ENCODE data around the gene FOXP1.

- TF ChIP-seq CTCF (IDR thresholded peaks at IDR 0.05): no peak
- TF ChIP-seq POLR2A (IDR thresholded peaks at IDR 0.05): no peak
- peak in 1 of 3 donors; percentile 33 for TF ChIP-seq POLR2AphosphoS5 (IDR thresholded peaks at IDR 0.05)
Observed at GRCh38 chr3:70984776-70985482, 598.6 kb downstream of the FOXP1 start.
